ENCODE measurements around the gene DELE1. TPM values are rescaled to one million over a fixed set of nuclear protein-coding genes. Genes with fewer than 3 reads are reported as not detected.

Gene DELE1
- total RNA-seq, 2 donors from 2014 or later, result 69.2 to 69.4 TPM

GRCh38 chr5:141906517-141906916 lies 17.2 kb upstream of the DELE1 start:
- H3K9ac ChIP-seq (ENCODE audit: low read depth in 2 of 2, low read length in 2 of 2), result no peak overlapping the region
- intact Hi-C loops (cut with DNase I), result no loop called here
- no peak for DNase-seq
- no peaks in the 10 kb centered on the region for H3K9me3 ChIP-seq
- H3K4me1 ChIP-seq, result no peaks in the 10 kb centered on the region
- H3K36me3 ChIP-seq, result no peaks in the 10 kb centered on the region
- H3K4me3 ChIP-seq, result no peak overlapping the region
- H3K27me3 ChIP-seq, result no peaks in the 10 kb centered on the region
- H3K27ac ChIP-seq, result no peak overlapping the region
- no peak for TF ChIP-seq CTCF (IDR thresholded peaks at IDR 0.05)

- no peaks in the 10 kb centered on the region for H3K9me3 ChIP-seq
- intact Hi-C loops (cut with DNase I), result no loop called here
- H3K36me3 ChIP-seq, result no peaks in the 10 kb centered on the region
Observed at GRCh38 chr5:141906972-141907371, 16.7 kb upstream of the DELE1 start.

GRCh38 chr5:141908796-141909195 lies 14.9 kb upstream of the DELE1 start:
- H3K36me3 ChIP-seq, result no peaks in the 10 kb centered on the region
- H3K27me3 ChIP-seq, result no peaks in the 10 kb centered on the region
- H3K4me1 ChIP-seq, result no peaks in the 10 kb centered on the region
- H3K9me3 ChIP-seq, result no peaks in the 10 kb centered on the region
- no peak overlapping the region for H3K4me3 ChIP-seq
- no peak for TF ChIP-seq CTCF (IDR thresholded peaks at IDR 0.05)
- DNase-seq, result no peak
- intact Hi-C loops (cut with DNase I), result no loop called here
- no peak overlapping the region for H3K27ac ChIP-seq
- no peak overlapping the region for H3K9ac ChIP-seq (ENCODE audit: low read depth in 2 of 2, low read length in 2 of 2)

More at GRCh38 chr5:141906972-141907371, 16.7 kb upstream of the DELE1 start:
- no peak overlapping the region for H3K27ac ChIP-seq
- H3K4me1 ChIP-seq, result no peaks in the 10 kb centered on the region
- no peaks in the 10 kb centered on the region for H3K27me3 ChIP-seq
- no peak overlapping the region for H3K9ac ChIP-seq (ENCODE audit: low read depth in 2 of 2, low read length in 2 of 2)
- DNase-seq, result no peak
- H3K4me3 ChIP-seq, result no peak overlapping the region
- no peak for TF ChIP-seq CTCF (IDR thresholded peaks at IDR 0.05)

- Histone ChIP-seq H3K4me1 (peaks cover 3% of the 10 kb centered on the region), H3K4me3 (no peak overlapping the region), H3K9me3 (no peaks in the 10 kb centered on the region), H3K27me3 (no peaks in the 10 kb centered on the region), H3K36me3 (no peaks in the 10 kb centered on the region), H3K9ac (ENCODE audit: low read depth in 2 of 2, low read length in 2 of 2) (no peak overlapping the region), H3K27ac (no peak overlapping the region)
- DNase-seq, result no peak
- intact Hi-C loops (cut with DNase I), result no loop called here
- no peak for TF ChIP-seq CTCF (IDR thresholded peaks at IDR 0.05)
Observed at GRCh38 chr5:141909212-141909611, 14.5 kb upstream of the DELE1 start.

GRCh38 chr5:141910271-141910673 lies 13.4 kb upstream of the DELE1 start:
- intact Hi-C loops (cut with DNase I), result no loop called here
- Histone ChIP-seq H3K27me3 (no peaks in the 10 kb centered on the region), H3K4me1 (peaks cover 7% of the 10 kb centered on the region), H3K9ac (ENCODE audit: low read depth in 2 of 2, low read length in 2 of 2) (no peak overlapping the region), H3K36me3 (no peaks in the 10 kb centered on the region), H3K9me3 (no peaks in the 10 kb centered on the region), H3K27ac (no peak overlapping the region), H3K4me3 (no peak overlapping the region)
- DNase-seq, result no peak
- TF ChIP-seq CTCF (IDR thresholded peaks at IDR 0.05), result no peak

Measured in colonic mucosa (tissue), 4 donors.